ENCODE measurements around the gene MBD5.

GRCh38 chr2:148526509-148527346 lies 505.8 kb downstream of the MBD5 start:
- TF ChIP-seq EZH2phosphoT487 (IDR thresholded peaks at IDR 0.05; ENCODE audit: insufficient read depth, low read depth) (no peak), EZH2 (IDR thresholded peaks at IDR 0.05; ENCODE audit: insufficient read depth, poor library complexity, severe bottlenecking) (no peak)
